Liver (tissue), 9 donors: ENCODE measurements around the gene ASPHD2. TPM values are rescaled to one million over a fixed set of nuclear protein-coding genes. Genes with fewer than 3 reads are reported as not detected.

Experiments
- DNase-seq: peaks from one replicate; pipeline ENCODE4 v3.0.0-alpha.2; 2017; ENCODE audit warnings: low spot score
- H3K27ac ChIP-seq, 2 donors: one replicate each; pipeline ENCODE4 v1.7.0; 2013; ENCODE audit warnings: inconsistent platforms in 2 of 2, low read length in 2 of 2, control low read depth in 1 of 2, low read depth in 1 of 2, mild to moderate bottlenecking in 1 of 2
- H3K27me3 ChIP-seq, 4 donors: one replicate each; pipeline versions ENCODE4 v1.6.1 to v1.7.0; 2013; ENCODE audit warnings: low read length in 3 of 4, inconsistent platforms in 1 of 4, mild to moderate bottlenecking in 1 of 4, moderate library complexity in 1 of 4; ENCODE audit not compliant: control insufficient read depth in 4 of 4, insufficient read depth in 4 of 4
- H3K36me3 ChIP-seq, 4 donors: one replicate each; pipeline versions ENCODE4 v1.6.1 to v1.7.0; 2013; ENCODE audit warnings: low read length in 3 of 4, mild to moderate bottlenecking in 3 of 4, low read depth in 1 of 4, moderate library complexity in 1 of 4; ENCODE audit not compliant: control insufficient read depth in 4 of 4, insufficient read depth in 3 of 4
- H3K4me1 ChIP-seq, 4 donors: one replicate each; pipeline versions ENCODE4 v1.6.1 to v1.7.0; 2013; ENCODE audit warnings: low read length in 3 of 4, mild to moderate bottlenecking in 3 of 4, moderate library complexity in 1 of 4; ENCODE audit not compliant: control insufficient read depth in 4 of 4, insufficient read depth in 4 of 4
- H3K4me3 ChIP-seq, 3 donors: one replicate each; pipeline versions ENCODE4 v1.6.1 to v1.7.0; 2013; ENCODE audit warnings: low read length in 3 of 3, control low read depth in 1 of 3, low read depth in 1 of 3, mild to moderate bottlenecking in 1 of 3
- H3K9ac ChIP-seq, 2 donors: one replicate each; pipeline ENCODE4 v1.7.0; 2013; ENCODE audit warnings: low read length in 2 of 2, mild to moderate bottlenecking in 2 of 2, moderate library complexity in 2 of 2, control low read depth in 1 of 2, low read depth in 1 of 2
- H3K9me3 ChIP-seq, 4 donors: one replicate each; pipeline versions ENCODE4 v1.6.1 to v1.7.0; 2013; ENCODE audit warnings: low read length in 3 of 4; ENCODE audit not compliant: control insufficient read depth in 4 of 4
- ATF3 ChIP-seq: IDR thresholded peaks from 2 replicates; pipeline ENCODE4 v1.6.1; 2016; ENCODE audit warnings: antibody characterized with exemption
- CTCF ChIP-seq: fragments of 150-350 bp; IDR thresholded peaks from 2 replicates; pipeline ENCODE4 v1.5.1; 2017; ENCODE audit warnings: improper control_type of control experiment, low read depth, low read length; ENCODE audit not compliant: missing input control
- EGR1 ChIP-seq, 2 donors: IDR thresholded peaks; 2 replicates each; pipeline ENCODE4 v1.6.1; 2016 to 2018; ENCODE audit warnings: antibody characterized with exemption in 2 of 2, low read depth in 2 of 2
- FOXA1 ChIP-seq: IDR thresholded peaks from 2 replicates; pipeline ENCODE4 v1.6.1; 2016; ENCODE audit warnings: antibody characterized with exemption
- FOXA2 ChIP-seq: IDR thresholded peaks from 2 replicates; pipeline ENCODE4 v1.6.1; 2016; ENCODE audit warnings: antibody characterized with exemption
- GABPA ChIP-seq, 2 donors: IDR thresholded peaks in 1 of 2; conservative IDR thresholded peaks in 1 of 2; 2 replicates each; pipeline ENCODE4 v1.6.1; 2016; ENCODE audit warnings: antibody characterized with exemption in 2 of 2, mild to moderate bottlenecking in 1 of 2, moderate library complexity in 1 of 2
- HNF4A ChIP-seq, 2 donors: conservative IDR thresholded peaks; 2 replicates each; pipeline ENCODE4 v1.6.1; 2016; ENCODE audit warnings: antibody characterized with exemption in 2 of 2, mild to moderate bottlenecking in 2 of 2
- HNF4G ChIP-seq: IDR thresholded peaks from 2 replicates; pipeline ENCODE4 v1.6.1; 2016; ENCODE audit warnings: antibody characterized with exemption
- JUND ChIP-seq, 2 donors: IDR thresholded peaks; 2 replicates each; pipeline ENCODE4 v1.6.1; 2016; ENCODE audit warnings: antibody characterized with exemption in 2 of 2
- MAX ChIP-seq: IDR thresholded peaks from 2 replicates; pipeline ENCODE4 v1.6.1; 2016; ENCODE audit warnings: antibody characterized with exemption
- NR2F2 ChIP-seq: IDR thresholded peaks from 2 replicates; pipeline ENCODE4 v1.6.1; 2016; ENCODE audit warnings: antibody characterized with exemption
- RAD21 ChIP-seq, 2 donors: IDR thresholded peaks; 2 replicates each; pipeline ENCODE4 v1.6.1; 2016; ENCODE audit warnings: antibody characterized with exemption in 2 of 2, mild to moderate bottlenecking in 2 of 2
- REST ChIP-seq: IDR thresholded peaks from 2 replicates; pipeline ENCODE4 v1.6.1; 2016; ENCODE audit warnings: antibody characterized with exemption, mild to moderate bottlenecking
- RXRA ChIP-seq, 2 donors: IDR thresholded peaks; 2 replicates each; pipeline ENCODE4 v1.6.1; 2017 to 2018; ENCODE audit warnings: antibody characterized with exemption in 2 of 2, mild to moderate bottlenecking in 1 of 2
- SP1 ChIP-seq: IDR thresholded peaks from 2 replicates; pipeline ENCODE4 v1.6.1; 2018; ENCODE audit warnings: antibody characterized with exemption, mild to moderate bottlenecking
- TAF1 ChIP-seq: conservative IDR thresholded peaks from 2 replicates; pipeline ENCODE4 v1.6.1; 2016; ENCODE audit warnings: antibody characterized with exemption, mild to moderate bottlenecking
- YY1 ChIP-seq: IDR thresholded peaks from 2 replicates; pipeline ENCODE4 v1.6.1; 2016; ENCODE audit warnings: antibody characterized with exemption, mild to moderate bottlenecking
- ZBTB33 ChIP-seq: IDR thresholded peaks from 2 replicates; pipeline ENCODE4 v1.6.1; 2016; ENCODE audit warnings: antibody characterized with exemption
- WGBS: extraction: QIAGEN DNeasy Blood & Tissue Kit; methylation state at CpG from one replicate; pipeline ENCODE4 v1.1.7; 2013; 5-methylcytosine and 5-hydroxymethylcytosine counted together
- polyA plus RNA-seq, 2 donors: library from polyadenylated mRNA; stranded (reverse) in 1 of 2; unstranded in 1 of 2; fragments of 200-250 nt in 1 of 2; fragments of >200 nt in 1 of 2; fragmentation: Nextera tagmentation in 1 of 2; extraction: Ambion mirVana in 1 of 2; gene quantifications; one replicate each; pipeline versions ENCODE4 v1.2.1 to v1.2.3, GENCODE V29; 2013 to 2015
- total RNA-seq, 2 donors: library from RNA; depleted of rRNA; stranded (reverse); fragments of >200 nt; gene quantifications; one replicate each; pipeline ENCODE4 v1.2.3, GENCODE V29; 2014
- donor health status: healthy.
- donor health status: healthy.
- donor health status: healthy.
- donor health status: healthy.
- donor health status: healthy.

ASPHD2 gene
- total and polyA plus RNA-seq, 4 donors, result 0.12 to 0.47 (median 0.18) TPM

GRCh38 chr22:26452236-26453016, 23.4 kb downstream of the ASPHD2 start (continued):
- no peak for TF ChIP-seq CTCF
- TF ChIP-seq TAF1, result no peak
- TF ChIP-seq HNF4A (conservative IDR thresholded peaks at IDR 0.05), result no peak
- no peak for TF ChIP-seq HNF4G
- no peak for TF ChIP-seq ZBTB33

- no peaks in the 10 kb centered on the region for H3K27me3 ChIP-seq
- H3K9me3 ChIP-seq, result no peaks in the 10 kb centered on the region
- no peak for TF ChIP-seq GABPA (IDR thresholded peaks at IDR 0.05 in 1 of 2, conservative IDR thresholded peaks at IDR 0.05 in 1 of 2)
- no peak for TF ChIP-seq HNF4G
- TF ChIP-seq HNF4A (conservative IDR thresholded peaks at IDR 0.05), result no peak
- TF ChIP-seq REST, result no peak
- no peak for TF ChIP-seq EGR1 (IDR thresholded peaks at IDR 0.05; ENCODE audit: low read depth in 2 of 2)
- no peak for TF ChIP-seq RXRA (IDR thresholded peaks at IDR 0.05)
- no peak for TF ChIP-seq SP1
- no peak for TF ChIP-seq ATF3
- TF ChIP-seq RAD21 (IDR thresholded peaks at IDR 0.05), result no peak
- no peak for TF ChIP-seq FOXA1
- TF ChIP-seq FOXA2, result no peak
- TF ChIP-seq TAF1, result no peak
- TF ChIP-seq YY1, result no peak
- TF ChIP-seq MAX, result no peak
- no peak for TF ChIP-seq NR2F2
- no peak for TF ChIP-seq ZBTB33
- TF ChIP-seq CTCF, result no peak
- no peak for TF ChIP-seq JUND (IDR thresholded peaks at IDR 0.05)
- DNase-seq, result no peak
- no peak overlapping the region for H3K9ac ChIP-seq
- peaks cover 11 to 53% (median 29%) of the 10 kb centered on the region in 4 donors for H3K36me3 ChIP-seq
- H3K27ac ChIP-seq, result no peak overlapping the region
- H3K4me3 ChIP-seq, result no peak overlapping the region
- no peaks in the 10 kb centered on the region for H3K4me1 ChIP-seq
- 96% methylated on average over 9 of the region's 9 CpGs for WGBS
These were observed 24.2 kb downstream of the ASPHD2 start for GRCh38 chr22:26453216-26453615.
